ENCODE results near the gene OSM.

- no peak for TF ChIP-seq CTCF (IDR thresholded peaks at IDR 0.05)
- TF ChIP-seq POLR2A (IDR thresholded peaks at IDR 0.05): no peak
Measured at GRCh38 chr22:30270832-30271231, 4.2 kb upstream of the OSM start.
